Stomach (tissue), 4 donors: ENCODE results near the gene GDF7.

Source experiments
- CTCF ChIP-seq, 7 experiments: fragments of 450-650 bp in 4 of 7; fragments of 200-600 bp in 3 of 7; sonication (generic) in 3 of 7; IDR thresholded peaks; one replicate each; pipeline ENCODE4 v1.5.1; 2016 to 2019; ENCODE audit warnings: antibody characterized with exemption in 7 of 7, control low read depth in 2 of 7, mild to moderate bottlenecking in 1 of 7
- EP300 ChIP-seq: sonication (generic); formaldehyde crosslinking; IDR thresholded peaks from one replicate; pipeline ENCODE4 v1.6.1; 2017; ENCODE audit warnings: antibody characterized with exemption
- POLR2A ChIP-seq, 4 donors: fragments of 450-650 bp; IDR thresholded peaks; one replicate each; pipeline ENCODE4 v1.6.1; 2016; ENCODE audit warnings: antibody characterized with exemption in 4 of 4, control low read depth in 2 of 4, mild to moderate bottlenecking in 1 of 4, moderate library complexity in 1 of 4
- POLR2AphosphoS5 ChIP-seq, 3 donors: sonication (generic); formaldehyde crosslinking; IDR thresholded peaks; one replicate each; pipeline ENCODE4 v1.6.1; 2016; ENCODE audit warnings: antibody characterized with exemption in 3 of 3

- TF ChIP-seq CTCF (IDR thresholded peaks at IDR 0.05) (no peak), POLR2AphosphoS5 (IDR thresholded peaks at IDR 0.05) (no peak), POLR2A (IDR thresholded peaks at IDR 0.05) (no peak), EP300 (no peak)
Observed at GRCh38 chr2:20649976-20650375, 17.0 kb upstream of the GDF7 start.
